ENCODE results near the gene GUCY1A1. TPM values are rescaled to one million over a fixed set of nuclear protein-coding genes. Genes with fewer than 3 reads are reported as not detected.

Gene GUCY1A1
- total RNA-seq, 1 experiment from 2014 or later: not detected

GRCh38 chr4:155629183-155629825, 37.3 kb upstream of the GUCY1A1 start:
- no TSS peak for BruUV-seq (replicated peaks)
- no peaks in the 10 kb centered on the region for H4K20me1 ChIP-seq (ENCODE audit: insufficient read depth)
- H3K27me3 ChIP-seq (ENCODE audit: insufficient read depth, low read length): no peaks in the 10 kb centered on the region
- H3K4me1 ChIP-seq (ENCODE audit: control insufficient read depth in 1 of 2, insufficient read depth in 2 of 2, low read length in 2 of 2): no peaks in the 10 kb centered on the region
- no peak overlapping the region for H3K9ac ChIP-seq (ENCODE audit: low read length)
- ChIA-PET RAD21 (ENCODE audit: low non-redundant PET in 1 of 2, low total read pairs in 2 of 2, uncharacterized antibody in 2 of 2, unreplicated experiment in 2 of 2) (no interaction called here), POLR2A (no interaction called here), CTCF (no interaction called here)
- TF ChIP-seq SP1 (IDR thresholded peaks at IDR 0.05; ENCODE audit: low read depth) (no peak), EZH2phosphoT487 (IDR thresholded peaks at IDR 0.05; ENCODE audit: borderline replicate concordance) (no peak), EZH2 (IDR thresholded peaks at IDR 0.05) (no peak), EGR1 (IDR thresholded peaks at IDR 0.05; ENCODE audit: low read depth) (no peak), TCF7L2 (IDR thresholded peaks at IDR 0.05; ENCODE audit: borderline replicate concordance, extremely low read depth, insufficient read depth, insufficient read length) (no peak), RAD21 (IDR thresholded peaks at IDR 0.05; ENCODE audit: low read depth) (no peak), ZFX (IDR thresholded peaks at IDR 0.05) (no peak), YY1 (IDR thresholded peaks at IDR 0.05; ENCODE audit: extremely low read depth, insufficient replicate concordance, low read depth, low read length) (no peak), POLR2AphosphoS5 (IDR thresholded peaks at IDR 0.05; ENCODE audit: low read depth, low read length) (no peak), SIN3A (IDR thresholded peaks at IDR 0.05; ENCODE audit: low read depth) (no peak), ZNF274 (IDR thresholded peaks at IDR 0.05; ENCODE audit: low read depth, low read length) (no peak), CEBPB (IDR thresholded peaks at IDR 0.05; ENCODE audit: low read depth) (no peak), JUND (IDR thresholded peaks at IDR 0.05) (no peak), MAX (IDR thresholded peaks at IDR 0.05) (no peak), SRF (IDR thresholded peaks at IDR 0.05; ENCODE audit: low read depth) (no peak)
- H3K27ac ChIP-seq (ENCODE audit: low read depth, low read length): no peak overlapping the region
- H3K9me3 ChIP-seq (ENCODE audit: control insufficient read depth in 1 of 2, insufficient read depth in 1 of 2, low read depth in 1 of 2, low read length in 2 of 2): no peaks in the 10 kb centered on the region
- no peak overlapping the region for H2AFZ ChIP-seq (ENCODE audit: low read depth, low read length, poor library complexity, severe bottlenecking)
- ATAC-seq (no peak), DNase-seq (ENCODE audit: low read depth, low spot score) (no peak)
- no peak overlapping the region for H3K4me3 ChIP-seq (replicated peaks in 1 of 2; ENCODE audit: low read depth in 1 of 2, low read length in 2 of 2)
- no peak overlapping the region for H3K4me2 ChIP-seq (ENCODE audit: low read length)
- H3K9me2 ChIP-seq (ENCODE audit: insufficient read depth): no peaks in the 10 kb centered on the region
- intact Hi-C loops (cut with micrococcal nuclease): no loop called here
- H3K79me2 ChIP-seq (ENCODE audit: insufficient read depth, low read length): no peaks in the 10 kb centered on the region
- no peaks in the 10 kb centered on the region for H3K36me3 ChIP-seq (ENCODE audit: control insufficient read depth in 1 of 2, insufficient read depth in 2 of 2, low read length in 2 of 2)

Data from HCT116 (cell line).